RPMI7951 (cell line): ENCODE data around the gene NTNG1. TPM values are rescaled to one million over a fixed set of nuclear protein-coding genes. Genes with fewer than 3 reads are reported as not detected.

Experiments used
- DNase-seq: peaks from one replicate; pipeline ENCODE4 v3.0.0-alpha.2; 2012; ENCODE audit warnings: low read depth
- total RNA-seq: library from RNA; depleted of rRNA; stranded (reverse); fragments of >200 nt; shearing (Covaris generic); gene quantifications from 2 replicates; pipeline ENCODE4 v1.2.3, GENCODE V29; 2014

The NTNG1 gene
- total RNA-seq, 1 experiment from 2014 or later = not detected

DNA sequence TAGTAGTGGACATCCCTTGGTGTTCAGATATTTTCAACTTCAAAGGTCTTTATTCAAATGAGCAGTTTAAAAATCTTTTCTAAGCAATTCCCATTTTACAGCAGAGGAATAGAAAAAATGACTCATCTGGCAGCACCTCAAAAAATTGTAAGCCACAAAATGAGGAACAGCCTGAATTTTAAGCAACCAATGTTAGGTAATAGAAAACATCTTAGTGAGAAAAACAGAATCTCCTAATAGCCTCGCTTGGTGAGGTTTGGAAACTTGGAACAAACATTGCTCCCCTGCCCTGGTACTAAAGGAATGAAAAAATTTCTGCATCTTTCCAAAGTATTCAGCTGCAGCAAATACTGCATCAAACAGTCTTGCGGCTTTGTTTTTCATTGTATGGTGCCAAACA is 264.4 kb downstream of the NTNG1 start:
- DNase-seq = no peak

- DNase-seq = no peak
Observed at GRCh38 chr1:107407011-107407410, 266.2 kb downstream of the NTNG1 start.

GRCh38 chr1:107413546-107413945 is 272.7 kb downstream of the NTNG1 start:
- DNase-seq = no peak

- DNase-seq = no peak
Observed at GRCh38 chr1:107413951-107414350, 273.1 kb downstream of the NTNG1 start.

DNA sequence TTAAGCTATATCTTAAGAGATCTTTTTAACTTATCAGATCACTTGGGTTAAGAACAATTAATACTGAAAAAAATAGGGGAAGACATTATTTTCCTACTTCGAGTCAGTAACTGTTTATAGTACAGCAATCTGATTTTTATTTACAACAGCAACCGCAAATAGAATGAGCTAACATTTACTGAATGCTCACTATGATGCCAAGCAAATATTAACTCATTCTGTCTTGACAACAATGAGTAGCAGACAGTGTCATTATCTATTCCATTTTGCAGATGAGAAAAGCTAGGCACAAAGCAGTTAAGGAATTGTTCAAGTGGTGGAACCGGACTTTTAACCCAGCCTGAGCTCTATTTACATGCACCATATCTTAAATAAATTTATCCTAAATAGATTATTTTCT is 273.7 kb downstream of the NTNG1 start:
- DNase-seq = no peak

GRCh38 chr1:107415241-107415640 is 274.4 kb downstream of the NTNG1 start:
- DNase-seq = no peak

DNA sequence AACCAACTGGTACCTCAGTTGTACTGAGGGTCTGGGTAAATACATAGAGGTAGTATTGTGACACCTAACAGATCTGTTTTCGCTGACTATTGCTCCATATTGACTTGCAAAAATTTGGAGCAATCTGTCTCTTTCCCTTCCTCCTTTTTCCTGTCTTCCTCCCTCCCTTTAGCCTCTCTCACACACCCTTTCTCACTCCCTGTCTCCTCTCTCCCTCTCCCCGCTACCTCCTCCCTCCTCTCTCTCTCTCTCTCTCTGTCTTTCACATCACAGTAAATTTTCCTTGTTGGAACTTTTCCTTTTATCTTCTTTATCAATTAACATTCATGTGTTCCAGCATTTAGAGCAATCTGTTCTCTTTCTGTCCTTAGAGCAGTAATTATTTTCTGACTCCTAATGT is 278.2 kb downstream of the NTNG1 start:
- DNase-seq = no peak

DNA sequence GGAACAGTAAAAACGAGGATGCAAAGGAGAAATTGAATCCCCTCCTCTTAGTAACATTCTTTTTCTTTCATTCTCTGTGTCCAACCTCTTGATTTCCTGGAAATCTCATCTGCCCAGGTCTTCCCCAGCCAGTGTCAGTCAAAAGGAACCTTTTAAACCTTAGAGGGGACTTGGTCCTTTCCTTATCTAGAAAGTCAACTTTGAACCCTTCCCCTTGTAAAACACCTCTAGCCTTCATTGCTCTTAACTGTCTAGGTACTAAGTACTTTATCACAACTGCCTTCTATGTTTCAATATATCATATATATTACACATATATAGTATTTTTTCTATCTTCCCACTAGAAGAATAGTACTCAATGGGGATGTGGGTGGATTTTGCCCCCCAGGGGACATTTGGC is 282.1 kb downstream of the NTNG1 start:
- no peak for DNase-seq

GRCh38 chr1:107430540-107431228 is 289.8 kb downstream of the NTNG1 start:
- peak; percentile 3 for DNase-seq

- DNase-seq = no peak
Observed at GRCh38 chr1:107432108-107432507, 291.3 kb downstream of the NTNG1 start.

DNA sequence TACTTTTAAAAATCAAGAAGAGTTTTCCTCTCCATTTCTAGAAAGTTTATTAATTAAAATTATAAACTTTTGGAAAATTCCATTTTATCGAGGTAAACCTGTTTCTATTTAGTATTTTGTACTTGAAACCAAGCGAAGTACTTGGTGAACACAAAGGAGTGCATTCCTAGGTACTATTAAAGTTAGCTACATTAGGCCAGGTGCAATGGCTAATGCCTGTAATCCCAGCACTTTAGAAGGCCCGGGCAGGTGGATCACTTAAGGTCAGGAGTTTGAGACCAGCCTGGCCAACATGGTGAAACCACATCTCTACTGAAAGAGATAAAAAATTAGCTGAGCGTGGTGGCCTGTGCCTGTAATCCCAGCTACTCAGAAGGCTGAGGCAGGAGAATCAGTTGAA is 292.2 kb downstream of the NTNG1 start:
- no peak for DNase-seq

GRCh38 chr1:107433635-107434360 is 293.0 kb downstream of the NTNG1 start:
- no peak for DNase-seq

GRCh38 chr1:107434361-107434693 is 293.5 kb downstream of the NTNG1 start:
- DNase-seq = no peak

DNA sequence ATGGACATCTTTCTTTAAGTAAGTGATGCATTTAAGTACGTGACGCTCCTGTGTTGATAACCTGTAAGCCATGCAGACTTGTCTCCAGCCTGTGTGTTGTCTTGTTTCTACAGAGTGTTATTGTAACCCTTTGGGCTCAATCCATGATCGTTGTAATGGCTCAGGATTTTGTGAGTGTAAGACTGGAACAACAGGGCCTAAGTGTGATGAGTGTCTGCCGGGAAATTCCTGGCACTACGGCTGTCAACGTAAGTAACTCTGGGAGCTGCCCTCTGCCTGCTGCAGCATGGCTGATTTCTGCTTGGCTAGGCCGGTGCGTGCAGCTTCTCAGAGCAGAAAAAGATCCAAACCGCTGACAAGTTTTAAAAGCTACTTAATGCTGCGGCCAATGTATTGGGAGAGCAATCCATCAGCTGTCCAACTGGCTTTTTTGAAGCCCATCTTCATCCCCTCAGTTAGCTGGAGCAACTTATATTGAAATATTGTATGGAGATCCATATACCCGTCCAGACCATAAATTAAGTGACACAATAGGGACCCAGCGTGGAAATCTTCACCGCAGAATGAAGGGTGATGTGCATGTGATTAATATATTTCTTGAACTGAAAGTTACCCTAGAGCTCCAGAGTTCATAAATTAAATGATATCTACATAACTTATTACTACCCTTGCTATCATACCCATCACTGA is 295.9 kb downstream of the NTNG1 start:
- no peak for DNase-seq

- no peak for DNase-seq
Observed at GRCh38 chr1:107439567-107439966, 298.7 kb downstream of the NTNG1 start.

DNA sequence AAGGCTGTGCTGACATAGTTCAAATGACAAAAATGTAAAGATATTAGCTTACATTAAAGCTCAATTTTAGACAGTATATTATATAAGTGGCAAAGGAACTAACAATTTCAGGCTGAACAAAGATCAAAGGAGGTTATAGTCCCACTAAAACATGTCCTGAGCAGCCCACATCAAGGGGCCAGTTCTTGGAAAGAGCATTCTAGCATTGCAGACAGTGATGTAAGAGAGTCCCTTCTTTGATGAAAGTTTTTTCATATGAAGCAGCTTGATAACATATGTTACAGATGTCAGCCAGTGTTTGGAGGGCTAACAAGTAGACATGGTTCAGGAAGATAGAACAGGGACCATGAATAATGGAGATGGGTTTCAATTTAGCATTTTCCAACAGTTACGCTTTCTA is 301.7 kb downstream of the NTNG1 start:
- DNase-seq = no peak

GRCh38 chr1:107443027-107443426 is 302.2 kb downstream of the NTNG1 start:
- DNase-seq = no peak

DNA sequence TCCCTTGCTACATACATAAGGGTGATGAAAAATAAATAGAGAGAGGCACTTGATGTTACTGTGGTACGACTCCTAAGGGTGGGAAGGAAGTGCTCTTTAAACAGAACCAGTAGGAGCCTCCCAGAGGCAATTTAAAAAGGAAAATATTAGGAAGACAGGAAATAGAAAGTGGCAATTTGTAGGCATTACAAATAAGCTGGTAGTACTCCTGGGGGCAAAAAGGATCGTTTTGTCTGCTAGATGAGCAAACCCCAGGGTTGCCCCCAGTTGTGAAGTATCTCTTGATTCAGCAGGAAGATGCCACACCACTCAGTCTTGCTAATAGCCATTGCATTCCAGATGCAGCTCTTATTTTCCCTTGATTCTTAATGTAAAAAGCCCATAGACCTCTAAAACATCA is 303.0 kb downstream of the NTNG1 start:
- DNase-seq = no peak

GRCh38 chr1:107444302-107444701 is 303.5 kb downstream of the NTNG1 start:
- no peak for DNase-seq

DNA sequence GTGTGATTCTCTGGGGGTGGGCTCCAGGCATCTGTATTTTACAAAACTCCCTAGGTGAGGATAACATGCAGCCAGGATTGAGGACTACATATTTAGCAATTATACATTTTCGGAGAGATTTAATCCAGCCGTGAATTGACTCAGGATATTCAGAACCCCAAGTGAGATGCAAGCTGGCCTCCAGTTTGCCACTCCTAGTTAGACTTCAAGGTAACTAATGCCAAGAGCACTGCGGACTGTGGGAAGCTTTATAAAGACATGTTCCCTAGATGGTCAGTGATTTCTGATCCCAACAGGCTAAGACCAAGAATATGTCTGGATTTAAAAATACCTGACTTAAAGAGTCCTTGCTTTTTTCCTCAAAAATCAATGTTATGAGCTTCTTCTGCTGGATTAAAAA is 308.5 kb downstream of the NTNG1 start:
- DNase-seq = no peak

- no peak for DNase-seq
Observed at GRCh38 chr1:107450899-107451664, 310.2 kb downstream of the NTNG1 start.

GRCh38 chr1:107451715-107452114 is 310.9 kb downstream of the NTNG1 start:
- DNase-seq = no peak
